Osteocyte (in vitro differentiated cells): Measurements from ENCODE around the gene HAPLN3. TPM values are rescaled to one million over a fixed set of nuclear protein-coding genes. Genes with fewer than 3 reads are reported as not detected.

Experiments
- DNase-seq: peaks from one replicate; pipeline ENCODE4 v3.0.0; 2021; ENCODE audit warnings: mixed read lengths; ENCODE audit not compliant: unreplicated experiment; ENCODE audit errors: extremely low spot score
- H3K27ac Mint-ChIP-seq: one replicate; pipeline ENCODE4 v1.8.0; 2021; ENCODE audit warnings: mild to moderate bottlenecking, mixed read lengths; ENCODE audit not compliant: unreplicated experiment
- H3K27me3 Mint-ChIP-seq: one replicate; pipeline ENCODE4 v1.8.0; 2021; ENCODE audit warnings: mixed read lengths; ENCODE audit not compliant: unreplicated experiment
- H3K36me3 Mint-ChIP-seq: one replicate; pipeline ENCODE4 v1.8.0; 2021; ENCODE audit warnings: mixed read lengths; ENCODE audit not compliant: unreplicated experiment
- H3K4me1 Mint-ChIP-seq: one replicate; pipeline ENCODE4 v1.8.0; 2021; ENCODE audit warnings: mixed read lengths; ENCODE audit not compliant: unreplicated experiment
- H3K4me3 Mint-ChIP-seq: one replicate; pipeline ENCODE4 v1.8.0; 2021; ENCODE audit warnings: mild to moderate bottlenecking, moderate library complexity, mixed read lengths; ENCODE audit not compliant: unreplicated experiment
- H3K9me3 Mint-ChIP-seq: one replicate; pipeline ENCODE4 v1.8.0; 2021; ENCODE audit warnings: mixed read lengths; ENCODE audit not compliant: unreplicated experiment
- total RNA-seq: library from RNA; stranded (reverse); gene quantifications from 2 replicates; pipeline ENCODE4 v1.2.1, GENCODE V29; 2021
- TF ChIP-seq, protein P1 (sequence below): fragments of 200-600 bp; sonication (generic); IDR thresholded peaks from 2 replicates; pipeline ENCODE4 v1.5.0; 2021; ENCODE audit warnings: antibody characterized with exemption, mild to moderate bottlenecking, moderate library complexity

The HAPLN3 gene
- total RNA-seq, 1 donor from 2014 or later = 41.3 TPM

DNA sequence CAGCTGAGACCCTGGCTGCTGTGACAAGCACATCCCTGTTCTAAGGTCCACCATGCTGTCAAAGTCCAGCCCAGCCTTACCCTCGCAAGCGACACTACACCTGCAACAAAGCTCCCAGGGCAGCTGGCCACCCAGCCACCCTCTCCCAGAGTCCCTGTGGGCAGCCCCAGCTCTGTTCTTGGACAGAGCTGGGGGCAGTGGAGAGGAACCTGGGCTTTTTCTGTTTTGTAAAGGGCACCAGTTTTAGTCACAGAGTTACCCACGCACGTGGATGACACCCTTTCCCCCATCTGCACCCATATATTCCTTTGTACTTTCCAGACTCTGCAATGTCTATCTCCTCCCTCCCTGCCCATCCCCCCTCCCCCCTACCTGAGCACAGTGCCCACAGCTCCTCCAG is 53.2 kb downstream of the HAPLN3 start:
- DNase-seq = no peak
- no peaks in the 10 kb centered on the region for H3K9me3 Mint-ChIP-seq
- no peaks in the 10 kb centered on the region for H3K27me3 Mint-ChIP-seq
- peaks cover 3% of the 10 kb centered on the region for H3K36me3 Mint-ChIP-seq
- no peaks in the 10 kb centered on the region for H3K4me1 Mint-ChIP-seq
- H3K4me3 Mint-ChIP-seq = no peak overlapping the region
- H3K27ac Mint-ChIP-seq = no peak overlapping the region
- TF ChIP-seq, protein P1, sequence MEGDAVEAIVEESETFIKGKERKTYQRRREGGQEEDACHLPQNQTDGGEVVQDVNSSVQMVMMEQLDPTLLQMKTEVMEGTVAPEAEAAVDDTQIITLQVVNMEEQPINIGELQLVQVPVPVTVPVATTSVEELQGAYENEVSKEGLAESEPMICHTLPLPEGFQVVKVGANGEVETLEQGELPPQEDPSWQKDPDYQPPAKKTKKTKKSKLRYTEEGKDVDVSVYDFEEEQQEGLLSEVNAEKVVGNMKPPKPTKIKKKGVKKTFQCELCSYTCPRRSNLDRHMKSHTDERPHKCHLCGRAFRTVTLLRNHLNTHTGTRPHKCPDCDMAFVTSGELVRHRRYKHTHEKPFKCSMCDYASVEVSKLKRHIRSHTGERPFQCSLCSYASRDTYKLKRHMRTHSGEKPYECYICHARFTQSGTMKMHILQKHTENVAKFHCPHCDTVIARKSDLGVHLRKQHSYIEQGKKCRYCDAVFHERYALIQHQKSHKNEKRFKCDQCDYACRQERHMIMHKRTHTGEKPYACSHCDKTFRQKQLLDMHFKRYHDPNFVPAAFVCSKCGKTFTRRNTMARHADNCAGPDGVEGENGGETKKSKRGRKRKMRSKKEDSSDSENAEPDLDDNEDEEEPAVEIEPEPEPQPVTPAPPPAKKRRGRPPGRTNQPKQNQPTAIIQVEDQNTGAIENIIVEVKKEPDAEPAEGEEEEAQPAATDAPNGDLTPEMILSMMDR = no peak

DNA sequence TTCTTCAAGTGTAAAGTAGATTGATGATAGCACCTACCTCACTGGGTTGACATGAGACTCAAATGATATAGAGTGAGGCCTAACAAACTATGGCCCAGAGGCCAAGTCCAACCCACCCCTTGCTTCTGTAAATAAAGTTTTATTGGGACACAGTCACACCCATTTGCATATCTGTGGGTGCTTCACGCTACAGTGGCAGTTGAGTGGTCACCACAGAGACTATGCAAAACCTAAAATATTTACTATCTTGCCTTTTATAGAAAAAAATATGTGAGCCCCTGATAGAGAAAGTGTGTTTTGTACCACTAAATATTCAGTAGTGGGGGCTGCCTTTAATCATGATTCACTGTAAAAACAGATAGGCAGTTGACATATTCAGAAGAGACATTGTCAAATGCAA is 54.1 kb downstream of the HAPLN3 start:
- no peaks in the 10 kb centered on the region for H3K4me1 Mint-ChIP-seq
- DNase-seq = no peak
- peaks cover 3% of the 10 kb centered on the region for H3K36me3 Mint-ChIP-seq
- no peaks in the 10 kb centered on the region for H3K27me3 Mint-ChIP-seq
- TF ChIP-seq, protein P1 = no peak
- H3K27ac Mint-ChIP-seq = no peak overlapping the region
- no peaks in the 10 kb centered on the region for H3K9me3 Mint-ChIP-seq
- H3K4me3 Mint-ChIP-seq = no peak overlapping the region

DNA sequence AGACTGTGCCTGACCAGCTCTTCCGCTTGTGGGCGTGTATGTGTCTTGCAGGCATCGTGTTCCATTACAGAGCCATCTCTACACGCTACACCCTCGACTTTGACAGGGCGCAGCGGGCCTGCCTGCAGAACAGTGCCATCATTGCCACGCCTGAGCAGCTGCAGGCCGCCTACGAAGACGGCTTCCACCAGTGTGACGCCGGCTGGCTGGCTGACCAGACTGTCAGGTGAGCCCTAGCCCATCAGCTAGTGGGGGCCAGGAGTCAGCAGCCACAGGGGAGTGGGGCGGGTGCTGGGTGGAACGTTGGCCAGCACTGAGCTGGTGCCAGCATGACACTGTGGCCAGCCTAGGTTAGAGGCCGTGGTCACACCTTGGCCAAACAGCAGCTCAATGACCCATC is 55.4 kb downstream of the HAPLN3 start:
- no peaks in the 10 kb centered on the region for H3K9me3 Mint-ChIP-seq
- no peaks in the 10 kb centered on the region for H3K4me1 Mint-ChIP-seq
- TF ChIP-seq, protein P1 = no peak
- no peak overlapping the region for H3K4me3 Mint-ChIP-seq
- H3K27me3 Mint-ChIP-seq = no peaks in the 10 kb centered on the region
- no peak overlapping the region for H3K27ac Mint-ChIP-seq
- no peak for DNase-seq
- H3K36me3 Mint-ChIP-seq = peaks cover 3% of the 10 kb centered on the region

DNA sequence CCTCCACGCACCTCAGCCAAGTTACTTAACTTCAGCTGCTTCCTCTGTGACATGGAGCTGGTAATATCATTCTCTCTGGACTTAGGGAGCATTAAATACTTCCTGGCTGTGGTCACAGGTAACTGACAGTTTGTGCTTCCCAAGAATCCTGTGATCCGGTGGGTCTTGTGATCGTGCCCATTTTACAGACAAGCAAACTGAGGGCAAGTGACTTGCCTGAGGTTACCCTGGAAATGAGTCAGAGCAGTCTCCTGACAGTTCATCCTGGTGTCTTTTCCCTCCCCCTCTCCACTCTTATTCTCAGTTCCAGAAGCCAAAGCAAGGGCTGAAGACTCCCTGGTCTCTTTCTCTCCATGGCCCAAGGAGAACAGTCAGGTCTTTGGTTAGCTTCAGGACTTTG is 56.2 kb downstream of the HAPLN3 start:
- Mint-ChIP-seq H3K4me1 (peaks cover 4% of the 10 kb centered on the region), H3K27me3 (no peaks in the 10 kb centered on the region), H3K36me3 (peaks cover 3% of the 10 kb centered on the region), H3K27ac (no peak overlapping the region), H3K4me3 (no peak overlapping the region), H3K9me3 (no peaks in the 10 kb centered on the region)
- no peak for DNase-seq
- TF ChIP-seq, protein P1 = no peak

DNA sequence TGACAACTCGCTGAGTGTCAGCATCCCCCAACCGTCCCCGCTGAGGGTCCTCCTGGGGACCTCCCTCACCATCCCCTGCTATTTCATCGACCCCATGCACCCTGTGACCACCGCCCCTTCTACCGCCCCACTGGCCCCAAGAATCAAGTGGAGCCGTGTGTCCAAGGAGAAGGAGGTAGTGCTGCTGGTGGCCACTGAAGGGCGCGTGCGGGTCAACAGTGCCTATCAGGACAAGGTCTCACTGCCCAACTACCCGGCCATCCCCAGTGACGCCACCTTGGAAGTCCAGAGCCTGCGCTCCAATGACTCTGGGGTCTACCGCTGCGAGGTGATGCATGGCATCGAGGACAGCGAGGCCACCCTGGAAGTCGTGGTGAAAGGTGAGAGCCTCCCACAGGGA is 56.7 kb downstream of the HAPLN3 start:
- Mint-ChIP-seq H3K9me3 (no peaks in the 10 kb centered on the region), H3K4me1 (peaks cover 8% of the 10 kb centered on the region), H3K27ac (no peak overlapping the region), H3K36me3 (peaks cover 3% of the 10 kb centered on the region), H3K27me3 (no peaks in the 10 kb centered on the region), H3K4me3 (no peak overlapping the region)
- no peak for DNase-seq
- TF ChIP-seq, protein P1 = no peak
